ENCODE data around the gene ZNF599. TPM values are rescaled to one million over a fixed set of nuclear protein-coding genes. Genes with fewer than 3 reads are reported as not detected.

The ZNF599 gene
- total RNA-seq, 1 experiment from 2014 or later, result 2.2 TPM

DNA sequence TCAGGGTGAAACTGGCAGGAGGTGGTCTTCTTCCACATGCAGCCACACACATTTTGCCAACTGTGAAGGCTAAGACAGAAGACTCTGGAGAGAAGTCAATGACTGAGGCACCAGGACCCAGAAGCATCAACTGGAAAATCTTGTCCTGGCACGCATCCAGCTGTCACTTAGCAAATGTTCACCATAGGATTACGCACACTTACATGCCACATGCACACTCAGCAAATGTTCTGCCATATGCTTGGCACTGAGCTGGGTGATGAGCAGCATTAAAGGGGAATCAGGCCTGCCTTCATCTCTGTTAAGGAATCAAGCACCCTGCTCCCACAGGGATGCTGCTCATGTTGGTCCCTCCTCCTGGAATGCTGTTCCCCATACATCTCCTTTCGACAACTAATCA, 5.1 kb downstream of the ZNF599 start:
- Histone ChIP-seq H3K79me2 (ENCODE audit: insufficient read depth, low read length) (no peaks in the 10 kb centered on the region), H3K36me3 (ENCODE audit: control insufficient read depth in 1 of 2, insufficient read depth in 2 of 2, low read length in 2 of 2) (no peaks in the 10 kb centered on the region), H3K9ac (ENCODE audit: low read length) (no peak overlapping the region), H3K9me3 (ENCODE audit: control insufficient read depth in 1 of 2, insufficient read depth in 1 of 2, low read depth in 1 of 2, low read length in 2 of 2) (no peaks in the 10 kb centered on the region; a peak in 2 of 4 replicates), H3K4me2 (ENCODE audit: low read length) (no peak overlapping the region), H3K27me3 (ENCODE audit: insufficient read depth, low read length) (no peaks in the 10 kb centered on the region), H3K9me2 (ENCODE audit: insufficient read depth) (no peaks in the 10 kb centered on the region), H3K4me1 (ENCODE audit: control insufficient read depth in 1 of 2, insufficient read depth in 2 of 2, low read length in 2 of 2) (peaks cover 0 to 10% of the 10 kb centered on the region in 2 experiments; a peak in 1 of 4 replicates), H3K27ac (ENCODE audit: low read depth, low read length) (no peak overlapping the region), H2AFZ (ENCODE audit: low read depth, low read length, poor library complexity, severe bottlenecking) (no peak overlapping the region), H4K20me1 (ENCODE audit: insufficient read depth) (no peaks in the 10 kb centered on the region), H3K4me3 (replicated peaks in 1 of 2; ENCODE audit: low read depth in 1 of 2, low read length in 2 of 2) (no peak overlapping the region)
- POLR2A ChIA-PET, result no interaction called here
- CTCF ChIA-PET, result no interaction called here
- intact Hi-C loops (cut with micrococcal nuclease), result no loop called here
- DNase-seq (ENCODE audit: low read depth, low spot score) (no peak), ATAC-seq (no peak)
- RAD21 ChIA-PET (ENCODE audit: low non-redundant PET in 1 of 2, low total read pairs in 2 of 2, uncharacterized antibody in 2 of 2, unreplicated experiment in 2 of 2), result no interaction called here
- BruUV-seq (replicated peaks), result no TSS peak
- TF ChIP-seq TCF7L2 (IDR thresholded peaks at IDR 0.05; ENCODE audit: borderline replicate concordance, extremely low read depth, insufficient read depth, insufficient read length) (no peak), ZNF274 (IDR thresholded peaks at IDR 0.05; ENCODE audit: low read depth, low read length) (no peak), EZH2 (IDR thresholded peaks at IDR 0.05) (no peak), ELF1 (IDR thresholded peaks at IDR 0.05; ENCODE audit: borderline replicate concordance, low read depth) (no peak), YY1 (IDR thresholded peaks at IDR 0.05; ENCODE audit: extremely low read depth, insufficient replicate concordance, low read depth, low read length) (no peak), SIN3A (IDR thresholded peaks at IDR 0.05; ENCODE audit: low read depth) (no peak), JUND (IDR thresholded peaks at IDR 0.05) (no peak), RAD21 (IDR thresholded peaks at IDR 0.05; ENCODE audit: low read depth) (no peak), EGR1 (IDR thresholded peaks at IDR 0.05; ENCODE audit: low read depth) (no peak), POLR2A (IDR thresholded peaks at IDR 0.05; ENCODE audit: borderline replicate concordance, extremely low read depth, insufficient read depth, insufficient read length) (no peak), ZFX (IDR thresholded peaks at IDR 0.05) (no peak), SP1 (IDR thresholded peaks at IDR 0.05; ENCODE audit: low read depth) (no peak), CEBPB (IDR thresholded peaks at IDR 0.05; ENCODE audit: low read depth) (no peak), POLR2AphosphoS5 (IDR thresholded peaks at IDR 0.05; ENCODE audit: low read depth, low read length) (no peak), SRF (IDR thresholded peaks at IDR 0.05; ENCODE audit: low read depth) (no peak), EZH2phosphoT487 (IDR thresholded peaks at IDR 0.05; ENCODE audit: borderline replicate concordance) (no peak)
- TF ChIP-seq, protein P1, sequence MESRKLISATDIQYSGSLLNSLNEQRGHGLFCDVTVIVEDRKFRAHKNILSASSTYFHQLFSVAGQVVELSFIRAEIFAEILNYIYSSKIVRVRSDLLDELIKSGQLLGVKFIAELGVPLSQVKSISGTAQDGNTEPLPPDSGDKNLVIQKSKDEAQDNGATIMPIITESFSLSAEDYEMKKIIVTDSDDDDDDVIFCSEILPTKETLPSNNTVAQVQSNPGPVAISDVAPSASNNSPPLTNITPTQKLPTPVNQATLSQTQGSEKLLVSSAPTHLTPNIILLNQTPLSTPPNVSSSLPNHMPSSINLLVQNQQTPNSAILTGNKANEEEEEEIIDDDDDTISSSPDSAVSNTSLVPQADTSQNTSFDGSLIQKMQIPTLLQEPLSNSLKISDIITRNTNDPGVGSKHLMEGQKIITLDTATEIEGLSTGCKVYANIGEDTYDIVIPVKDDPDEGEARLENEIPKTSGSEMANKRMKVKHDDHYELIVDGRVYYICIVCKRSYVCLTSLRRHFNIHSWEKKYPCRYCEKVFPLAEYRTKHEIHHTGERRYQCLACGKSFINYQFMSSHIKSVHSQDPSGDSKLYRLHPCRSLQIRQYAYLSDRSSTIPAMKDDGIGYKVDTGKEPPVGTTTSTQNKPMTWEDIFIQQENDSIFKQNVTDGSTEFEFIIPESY (IDR thresholded peaks at IDR 0.05; ENCODE audit: extremely low read depth, insufficient replicate concordance, low read length), result no peak
- TF ChIP-seq, protein P2, sequence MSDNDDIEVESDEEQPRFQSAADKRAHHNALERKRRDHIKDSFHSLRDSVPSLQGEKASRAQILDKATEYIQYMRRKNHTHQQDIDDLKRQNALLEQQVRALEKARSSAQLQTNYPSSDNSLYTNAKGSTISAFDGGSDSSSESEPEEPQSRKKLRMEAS (IDR thresholded peaks at IDR 0.05), result no peak
- TF ChIP-seq, protein P3, sequence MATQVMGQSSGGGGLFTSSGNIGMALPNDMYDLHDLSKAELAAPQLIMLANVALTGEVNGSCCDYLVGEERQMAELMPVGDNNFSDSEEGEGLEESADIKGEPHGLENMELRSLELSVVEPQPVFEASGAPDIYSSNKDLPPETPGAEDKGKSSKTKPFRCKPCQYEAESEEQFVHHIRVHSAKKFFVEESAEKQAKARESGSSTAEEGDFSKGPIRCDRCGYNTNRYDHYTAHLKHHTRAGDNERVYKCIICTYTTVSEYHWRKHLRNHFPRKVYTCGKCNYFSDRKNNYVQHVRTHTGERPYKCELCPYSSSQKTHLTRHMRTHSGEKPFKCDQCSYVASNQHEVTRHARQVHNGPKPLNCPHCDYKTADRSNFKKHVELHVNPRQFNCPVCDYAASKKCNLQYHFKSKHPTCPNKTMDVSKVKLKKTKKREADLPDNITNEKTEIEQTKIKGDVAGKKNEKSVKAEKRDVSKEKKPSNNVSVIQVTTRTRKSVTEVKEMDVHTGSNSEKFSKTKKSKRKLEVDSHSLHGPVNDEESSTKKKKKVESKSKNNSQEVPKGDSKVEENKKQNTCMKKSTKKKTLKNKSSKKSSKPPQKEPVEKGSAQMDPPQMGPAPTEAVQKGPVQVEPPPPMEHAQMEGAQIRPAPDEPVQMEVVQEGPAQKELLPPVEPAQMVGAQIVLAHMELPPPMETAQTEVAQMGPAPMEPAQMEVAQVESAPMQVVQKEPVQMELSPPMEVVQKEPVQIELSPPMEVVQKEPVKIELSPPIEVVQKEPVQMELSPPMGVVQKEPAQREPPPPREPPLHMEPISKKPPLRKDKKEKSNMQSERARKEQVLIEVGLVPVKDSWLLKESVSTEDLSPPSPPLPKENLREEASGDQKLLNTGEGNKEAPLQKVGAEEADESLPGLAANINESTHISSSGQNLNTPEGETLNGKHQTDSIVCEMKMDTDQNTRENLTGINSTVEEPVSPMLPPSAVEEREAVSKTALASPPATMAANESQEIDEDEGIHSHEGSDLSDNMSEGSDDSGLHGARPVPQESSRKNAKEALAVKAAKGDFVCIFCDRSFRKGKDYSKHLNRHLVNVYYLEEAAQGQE (IDR thresholded peaks at IDR 0.05; ENCODE audit: low read depth), result no peak
- TF ChIP-seq, protein P4, sequence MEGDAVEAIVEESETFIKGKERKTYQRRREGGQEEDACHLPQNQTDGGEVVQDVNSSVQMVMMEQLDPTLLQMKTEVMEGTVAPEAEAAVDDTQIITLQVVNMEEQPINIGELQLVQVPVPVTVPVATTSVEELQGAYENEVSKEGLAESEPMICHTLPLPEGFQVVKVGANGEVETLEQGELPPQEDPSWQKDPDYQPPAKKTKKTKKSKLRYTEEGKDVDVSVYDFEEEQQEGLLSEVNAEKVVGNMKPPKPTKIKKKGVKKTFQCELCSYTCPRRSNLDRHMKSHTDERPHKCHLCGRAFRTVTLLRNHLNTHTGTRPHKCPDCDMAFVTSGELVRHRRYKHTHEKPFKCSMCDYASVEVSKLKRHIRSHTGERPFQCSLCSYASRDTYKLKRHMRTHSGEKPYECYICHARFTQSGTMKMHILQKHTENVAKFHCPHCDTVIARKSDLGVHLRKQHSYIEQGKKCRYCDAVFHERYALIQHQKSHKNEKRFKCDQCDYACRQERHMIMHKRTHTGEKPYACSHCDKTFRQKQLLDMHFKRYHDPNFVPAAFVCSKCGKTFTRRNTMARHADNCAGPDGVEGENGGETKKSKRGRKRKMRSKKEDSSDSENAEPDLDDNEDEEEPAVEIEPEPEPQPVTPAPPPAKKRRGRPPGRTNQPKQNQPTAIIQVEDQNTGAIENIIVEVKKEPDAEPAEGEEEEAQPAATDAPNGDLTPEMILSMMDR (IDR thresholded peaks at IDR 0.05 in 2 of 3, conservative IDR thresholded peaks at IDR 0.05 in 1 of 3; ENCODE audit: borderline replicate concordance in 1 of 3, insufficient read depth in 1 of 3, low read depth in 2 of 3, low read length in 2 of 3), result no peak
